ENCODE results near the gene SERPINA3. TPM values are rescaled to one million over a fixed set of nuclear protein-coding genes. Genes with fewer than 3 reads are reported as not detected.

SERPINA3 gene
- total RNA-seq, 1 experiment from 2014 or later, result not detected

DNA sequence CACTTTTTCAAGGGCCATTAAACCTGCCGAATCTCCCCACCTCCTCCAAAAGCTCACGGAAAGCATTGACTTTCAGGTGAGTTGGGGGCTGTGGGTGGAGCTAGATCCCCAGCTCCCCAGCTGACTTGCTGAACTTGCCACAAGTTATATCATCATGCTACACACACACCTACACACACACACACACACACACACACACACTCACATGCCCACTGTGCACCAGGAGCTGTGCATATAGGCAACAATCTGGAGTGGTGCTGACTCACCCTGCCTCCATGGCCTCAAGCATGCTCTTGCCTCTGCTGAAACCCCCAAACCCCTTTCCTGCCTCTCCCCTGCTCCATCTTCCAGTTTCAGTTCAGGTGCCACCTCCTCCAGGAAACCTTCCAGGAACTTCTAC, 26.1 kb downstream of the SERPINA3 start:
- Histone ChIP-seq H3K27me3 (ENCODE audit: insufficient read depth, low read depth) (no peaks in the 10 kb centered on the region), H3K9me3 (ENCODE audit: insufficient read depth, low read depth) (no peaks in the 10 kb centered on the region), H3K79me2 (ENCODE audit: low read depth) (no peaks in the 10 kb centered on the region), H3F3A (ENCODE audit: insufficient read depth, low read depth) (no peaks in the 10 kb centered on the region), H3K4me2 (no peak overlapping the region), H3K4me3 (no peak overlapping the region), H2AFZ (no peak overlapping the region), H4K20me1 (ENCODE audit: insufficient read depth) (no peaks in the 10 kb centered on the region), H3K4me1 (replicated peaks; ENCODE audit: insufficient read depth) (no peaks in the 10 kb centered on the region), H3K27ac (no peak overlapping the region), H3K36me3 (ENCODE audit: low read depth) (no peaks in the 10 kb centered on the region), H3K9me2 (ENCODE audit: insufficient read depth) (no peaks in the 10 kb centered on the region)
- ChIA-PET POLR2A (ENCODE audit: unreplicated experiment) (no interaction called here), CTCF (no interaction called here)
- no peak for DNase-seq
- intact Hi-C loops (cut with micrococcal nuclease; ENCODE audit: unreplicated experiment), result no loop called here
- TF ChIP-seq, protein P1, sequence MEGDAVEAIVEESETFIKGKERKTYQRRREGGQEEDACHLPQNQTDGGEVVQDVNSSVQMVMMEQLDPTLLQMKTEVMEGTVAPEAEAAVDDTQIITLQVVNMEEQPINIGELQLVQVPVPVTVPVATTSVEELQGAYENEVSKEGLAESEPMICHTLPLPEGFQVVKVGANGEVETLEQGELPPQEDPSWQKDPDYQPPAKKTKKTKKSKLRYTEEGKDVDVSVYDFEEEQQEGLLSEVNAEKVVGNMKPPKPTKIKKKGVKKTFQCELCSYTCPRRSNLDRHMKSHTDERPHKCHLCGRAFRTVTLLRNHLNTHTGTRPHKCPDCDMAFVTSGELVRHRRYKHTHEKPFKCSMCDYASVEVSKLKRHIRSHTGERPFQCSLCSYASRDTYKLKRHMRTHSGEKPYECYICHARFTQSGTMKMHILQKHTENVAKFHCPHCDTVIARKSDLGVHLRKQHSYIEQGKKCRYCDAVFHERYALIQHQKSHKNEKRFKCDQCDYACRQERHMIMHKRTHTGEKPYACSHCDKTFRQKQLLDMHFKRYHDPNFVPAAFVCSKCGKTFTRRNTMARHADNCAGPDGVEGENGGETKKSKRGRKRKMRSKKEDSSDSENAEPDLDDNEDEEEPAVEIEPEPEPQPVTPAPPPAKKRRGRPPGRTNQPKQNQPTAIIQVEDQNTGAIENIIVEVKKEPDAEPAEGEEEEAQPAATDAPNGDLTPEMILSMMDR (conservative IDR thresholded peaks at IDR 0.05), result no peak
- TF ChIP-seq EZH2 (IDR thresholded peaks at IDR 0.05; ENCODE audit: low read depth), result no peak
- no TSS peak for BruUV-seq (replicated peaks)

- no TSS peak for BruUV-seq (replicated peaks)
- H3F3A ChIP-seq (ENCODE audit: insufficient read depth, low read depth), result no peaks in the 10 kb centered on the region
- H3K27ac ChIP-seq, result no peak overlapping the region
- H3K9me2 ChIP-seq (ENCODE audit: insufficient read depth), result no peaks in the 10 kb centered on the region
- H4K20me1 ChIP-seq (ENCODE audit: insufficient read depth), result no peaks in the 10 kb centered on the region
- H3K9me3 ChIP-seq (ENCODE audit: insufficient read depth, low read depth), result no peaks in the 10 kb centered on the region
- ChIA-PET CTCF (no interaction called here), POLR2A (ENCODE audit: unreplicated experiment) (no interaction called here)
- intact Hi-C loops (cut with micrococcal nuclease; ENCODE audit: unreplicated experiment), result no loop called here
- no peak overlapping the region for H3K4me3 ChIP-seq
- TF ChIP-seq EZH2 (IDR thresholded peaks at IDR 0.05; ENCODE audit: low read depth), result no peak
- TF ChIP-seq, protein P1 (conservative IDR thresholded peaks at IDR 0.05), result no peak
- no peaks in the 10 kb centered on the region for H3K4me1 ChIP-seq (replicated peaks; ENCODE audit: insufficient read depth)
- no peak for DNase-seq
- H3K79me2 ChIP-seq (ENCODE audit: low read depth), result no peaks in the 10 kb centered on the region
- H2AFZ ChIP-seq, result no peak overlapping the region
- no peaks in the 10 kb centered on the region for H3K27me3 ChIP-seq (ENCODE audit: insufficient read depth, low read depth)
- H3K36me3 ChIP-seq (ENCODE audit: low read depth), result no peaks in the 10 kb centered on the region
- H3K4me2 ChIP-seq, result no peak overlapping the region
These were observed 27.0 kb downstream of the SERPINA3 start for GRCh38 chr14:94638961-94639817.

DNA sequence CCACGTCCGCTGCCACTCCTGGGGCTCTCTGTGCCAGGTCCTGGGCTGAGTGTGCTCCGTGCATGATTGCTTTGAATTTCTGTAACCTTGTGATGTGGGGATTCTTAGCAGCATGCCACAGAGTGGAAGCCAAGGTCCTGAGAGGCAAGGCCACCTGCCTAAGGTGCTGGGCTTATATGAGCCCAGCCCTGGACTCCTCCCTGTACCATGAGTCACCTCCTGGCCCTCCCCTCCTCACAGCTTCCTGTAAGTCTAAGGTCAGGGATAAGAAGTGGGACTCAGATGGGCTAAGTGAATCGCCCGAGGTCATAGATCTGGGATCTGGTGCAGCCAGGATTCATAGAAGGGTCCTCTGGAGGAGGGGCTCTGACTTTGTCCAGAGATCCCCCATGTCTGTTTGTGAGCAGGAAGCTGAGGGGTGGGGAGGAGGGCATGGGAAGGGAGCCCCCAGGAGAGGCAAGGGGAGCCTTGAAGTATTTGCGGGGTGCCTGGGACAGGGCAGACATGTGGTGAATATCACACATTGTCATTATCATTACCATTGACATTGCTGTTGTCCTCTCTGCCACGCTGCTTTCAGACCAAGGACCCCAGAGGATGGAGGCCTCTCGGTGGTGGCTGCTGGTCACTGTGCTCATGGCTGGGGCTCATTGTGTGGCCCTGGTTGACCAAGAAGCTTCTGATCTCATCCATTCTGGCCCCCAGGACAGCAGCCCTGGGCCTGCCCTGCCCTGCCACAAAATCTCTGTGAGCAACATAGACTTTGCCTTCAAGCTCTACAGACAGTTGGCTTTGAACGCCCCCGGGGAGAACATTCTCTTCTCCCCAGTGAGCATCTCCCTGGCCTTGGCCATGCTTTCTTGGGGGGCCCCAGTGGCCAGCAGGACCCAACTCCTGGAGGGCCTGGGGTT, 28.8 kb downstream of the SERPINA3 start:
- TF ChIP-seq, protein P1 (conservative IDR thresholded peaks at IDR 0.05), result no peak
- no peak for TF ChIP-seq EZH2 (IDR thresholded peaks at IDR 0.05; ENCODE audit: low read depth)
- Histone ChIP-seq H3K4me1 (replicated peaks; ENCODE audit: insufficient read depth) (no peaks in the 10 kb centered on the region), H3K79me2 (ENCODE audit: low read depth) (no peaks in the 10 kb centered on the region), H3K27ac (no peak overlapping the region), H3K36me3 (ENCODE audit: low read depth) (no peaks in the 10 kb centered on the region), H3K4me3 (no peak overlapping the region), H4K20me1 (ENCODE audit: insufficient read depth) (no peaks in the 10 kb centered on the region), H3K27me3 (ENCODE audit: insufficient read depth, low read depth) (no peaks in the 10 kb centered on the region), H3K9me3 (ENCODE audit: insufficient read depth, low read depth) (no peaks in the 10 kb centered on the region), H2AFZ (no peak overlapping the region), H3F3A (ENCODE audit: insufficient read depth, low read depth) (no peaks in the 10 kb centered on the region), H3K4me2 (no peak overlapping the region), H3K9me2 (ENCODE audit: insufficient read depth) (no peaks in the 10 kb centered on the region)
- ChIA-PET POLR2A (ENCODE audit: unreplicated experiment) (no interaction called here), CTCF (no interaction called here)
- intact Hi-C loops (cut with micrococcal nuclease; ENCODE audit: unreplicated experiment), result no loop called here
- BruUV-seq (replicated peaks), result no TSS peak
- no peak for DNase-seq
